ENCODE results near the gene TMEM106C.

Gene TMEM106C

DNA sequence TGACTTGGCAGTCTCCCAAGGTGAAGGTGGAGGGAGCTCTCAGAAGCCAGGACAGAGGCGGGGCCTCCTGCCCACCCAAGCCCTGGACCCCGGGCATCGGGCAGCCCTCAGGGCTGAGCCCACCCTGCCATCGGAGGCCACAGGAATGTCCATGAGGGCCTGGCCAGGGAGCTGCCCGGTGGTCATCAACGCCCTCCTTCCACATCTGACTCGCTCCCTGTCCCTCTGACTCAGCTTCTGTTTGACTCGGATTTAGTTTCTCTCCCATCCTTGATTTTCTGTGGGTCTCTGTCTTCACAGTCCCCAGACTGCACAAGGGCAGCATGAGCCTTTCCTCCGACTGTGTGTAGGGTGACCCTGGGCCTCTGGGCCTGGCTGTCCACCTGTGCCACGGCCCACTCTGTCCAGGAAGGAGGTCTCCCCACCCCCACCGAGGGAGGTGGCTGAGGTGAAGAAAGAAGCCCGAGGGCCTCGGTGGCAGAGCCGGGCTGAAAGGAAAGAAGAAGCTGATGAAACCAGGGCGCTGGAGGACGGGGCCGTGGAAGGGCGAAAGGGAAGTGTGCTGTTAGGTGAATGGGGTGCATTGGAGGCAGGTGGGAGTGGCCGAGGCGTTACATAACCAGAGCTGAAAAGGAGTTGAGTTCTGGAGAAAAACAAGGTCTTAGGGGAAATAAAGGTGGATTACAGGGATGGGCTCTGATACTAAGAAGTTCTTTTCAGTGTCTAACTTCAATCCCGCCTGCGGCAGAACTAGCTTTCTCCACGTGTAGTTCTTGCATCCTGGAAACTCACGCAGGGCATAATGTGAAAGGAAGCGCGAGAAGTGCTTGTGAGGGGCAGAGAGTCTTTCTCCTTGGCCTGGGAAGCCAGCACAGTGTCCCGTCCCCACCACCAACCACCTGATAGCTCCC lies 16.7 kb upstream of the TMEM106C start:
- peak; percentile 14 for DNase-seq (ENCODE audit: low read depth)
- no peak overlapping the region for H3K4me3 ChIP-seq (replicated peaks; ENCODE audit: low read depth, low read length)
- TF ChIP-seq, protein P1, sequence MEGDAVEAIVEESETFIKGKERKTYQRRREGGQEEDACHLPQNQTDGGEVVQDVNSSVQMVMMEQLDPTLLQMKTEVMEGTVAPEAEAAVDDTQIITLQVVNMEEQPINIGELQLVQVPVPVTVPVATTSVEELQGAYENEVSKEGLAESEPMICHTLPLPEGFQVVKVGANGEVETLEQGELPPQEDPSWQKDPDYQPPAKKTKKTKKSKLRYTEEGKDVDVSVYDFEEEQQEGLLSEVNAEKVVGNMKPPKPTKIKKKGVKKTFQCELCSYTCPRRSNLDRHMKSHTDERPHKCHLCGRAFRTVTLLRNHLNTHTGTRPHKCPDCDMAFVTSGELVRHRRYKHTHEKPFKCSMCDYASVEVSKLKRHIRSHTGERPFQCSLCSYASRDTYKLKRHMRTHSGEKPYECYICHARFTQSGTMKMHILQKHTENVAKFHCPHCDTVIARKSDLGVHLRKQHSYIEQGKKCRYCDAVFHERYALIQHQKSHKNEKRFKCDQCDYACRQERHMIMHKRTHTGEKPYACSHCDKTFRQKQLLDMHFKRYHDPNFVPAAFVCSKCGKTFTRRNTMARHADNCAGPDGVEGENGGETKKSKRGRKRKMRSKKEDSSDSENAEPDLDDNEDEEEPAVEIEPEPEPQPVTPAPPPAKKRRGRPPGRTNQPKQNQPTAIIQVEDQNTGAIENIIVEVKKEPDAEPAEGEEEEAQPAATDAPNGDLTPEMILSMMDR (IDR thresholded peaks at IDR 0.05; ENCODE audit: low read length, missing control alignments): no peak

DNA sequence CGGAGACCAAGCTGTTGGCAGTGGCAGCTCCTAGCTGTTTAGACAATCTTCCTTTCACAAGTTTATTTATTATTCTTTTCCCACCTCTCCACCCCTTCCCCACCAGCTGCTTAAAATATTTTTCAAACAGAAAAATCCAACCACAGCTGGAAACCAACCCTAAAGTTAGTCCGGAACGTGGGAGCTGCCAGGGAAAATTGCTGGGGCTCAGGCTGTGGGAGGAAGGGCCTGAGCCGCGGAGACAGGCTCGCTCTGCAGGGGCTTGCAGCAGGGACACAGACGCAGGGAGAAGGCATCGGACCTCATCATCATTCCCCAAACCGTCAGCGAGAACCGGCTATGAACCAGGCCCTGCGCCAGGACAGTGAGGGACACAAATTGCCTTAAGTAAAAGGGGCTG lies 16.1 kb upstream of the TMEM106C start:
- DNase-seq (ENCODE audit: low read depth): peak; percentile 16
- TF ChIP-seq, protein P1 (IDR thresholded peaks at IDR 0.05; ENCODE audit: low read length, missing control alignments): no peak
- H3K4me3 ChIP-seq (replicated peaks; ENCODE audit: low read depth, low read length): no peak overlapping the region

DNA sequence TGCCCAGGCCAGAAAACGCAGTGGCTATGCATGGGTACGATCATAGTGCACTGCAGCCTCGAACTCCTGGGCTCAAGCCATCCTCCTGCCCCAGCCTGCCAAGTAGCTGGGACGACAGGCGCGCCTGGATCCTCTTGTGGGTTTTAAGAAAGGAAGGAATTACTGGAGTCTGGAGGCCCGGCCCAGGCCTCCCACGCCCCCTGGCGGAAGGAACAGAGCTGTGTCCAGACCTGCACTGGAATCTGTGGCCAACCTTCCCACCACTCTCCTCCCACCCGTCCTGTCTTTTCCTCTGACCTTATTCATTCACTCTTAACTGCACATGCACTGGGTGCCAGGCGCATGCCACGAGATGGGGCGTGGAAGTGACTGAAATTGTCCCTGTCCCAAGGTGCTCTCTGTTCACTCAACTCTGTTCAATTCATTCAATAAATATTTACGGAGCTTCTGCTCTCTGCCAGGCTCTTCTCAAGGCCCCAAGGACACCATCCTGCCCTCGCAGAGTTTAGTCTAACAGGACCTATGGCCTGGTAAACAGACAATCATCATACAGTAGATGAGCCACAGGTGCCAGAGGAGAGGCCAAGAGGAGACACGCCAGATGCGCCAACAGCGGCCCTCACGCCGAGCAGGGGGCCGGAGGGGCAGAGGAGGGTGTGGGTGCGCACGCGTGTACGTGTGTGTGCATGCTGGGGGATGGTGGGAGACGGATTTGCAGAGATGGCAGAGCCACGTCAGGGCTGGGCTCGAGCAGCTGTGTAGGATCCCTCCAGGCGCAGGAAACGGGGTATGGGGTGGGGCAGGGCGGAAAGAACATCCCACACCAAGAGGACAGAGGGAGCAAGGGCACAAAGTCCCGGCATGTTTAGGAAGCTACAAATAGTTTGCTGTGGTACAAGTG lies 13.7 kb upstream of the TMEM106C start:
- peak; percentile 80 for DNase-seq (ENCODE audit: low read depth)
- H3K4me3 ChIP-seq (replicated peaks; ENCODE audit: low read depth, low read length): no peak overlapping the region
- TF ChIP-seq, protein P1 (IDR thresholded peaks at IDR 0.05; ENCODE audit: low read length, missing control alignments): peak; percentile 94

DNA sequence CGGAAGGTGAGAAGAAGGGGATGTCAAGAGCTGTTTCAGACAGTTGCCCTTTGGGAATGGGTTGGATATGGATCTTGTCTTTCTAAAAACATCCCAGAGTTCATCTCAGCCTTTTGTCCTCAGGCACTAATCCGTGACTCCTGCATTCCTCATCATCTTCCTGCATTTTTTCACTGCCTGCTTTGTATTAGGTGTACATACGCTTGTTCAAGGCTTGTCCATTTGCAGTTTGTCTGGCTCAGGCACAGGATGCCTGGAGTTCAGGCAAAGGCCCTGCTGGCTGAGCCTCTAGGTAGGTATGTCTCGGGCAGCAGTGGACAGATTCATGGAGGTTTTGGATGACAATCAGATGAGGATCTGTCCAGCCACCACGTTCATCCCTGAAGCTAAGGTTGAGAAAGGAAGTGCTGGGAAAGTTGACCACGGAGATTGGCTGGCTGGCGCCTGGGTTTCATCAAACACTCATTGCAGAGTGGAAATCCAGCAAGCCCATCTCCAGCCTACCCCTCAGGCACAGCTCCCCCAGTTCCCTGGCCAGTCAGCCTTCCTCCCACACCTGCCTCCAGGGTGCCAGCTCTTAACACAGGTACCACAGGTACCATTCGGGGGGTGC lies 12.4 kb upstream of the TMEM106C start:
- H3K4me3 ChIP-seq (replicated peaks; ENCODE audit: low read depth, low read length): no peak overlapping the region
- TF ChIP-seq, protein P1 (IDR thresholded peaks at IDR 0.05; ENCODE audit: low read length, missing control alignments): no peak

DNA sequence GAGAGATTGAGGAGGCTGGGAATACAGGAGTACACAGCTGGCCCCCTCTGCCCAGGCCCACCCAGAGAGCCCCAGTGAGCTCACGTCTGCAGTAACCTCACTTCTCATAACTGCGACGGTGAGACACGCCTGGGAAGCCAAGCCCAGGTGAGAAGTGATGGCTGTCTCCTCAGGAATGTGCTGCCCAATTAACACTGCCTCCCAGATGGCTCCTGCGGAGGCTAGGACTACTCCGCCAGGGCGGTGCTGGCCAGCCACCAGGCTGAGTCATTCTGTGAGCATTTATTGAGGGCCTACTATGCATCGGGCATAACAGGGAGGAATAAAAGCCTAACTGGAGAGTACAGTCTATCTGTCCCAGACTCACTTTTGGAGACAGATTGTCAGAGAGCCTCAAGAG lies 9.3 kb upstream of the TMEM106C start:
- no peak overlapping the region for H3K4me3 ChIP-seq (replicated peaks; ENCODE audit: low read depth, low read length)
- TF ChIP-seq, protein P1 (IDR thresholded peaks at IDR 0.05; ENCODE audit: low read length, missing control alignments): no peak
- no peak for DNase-seq (ENCODE audit: low read depth)

More for the DNA sequence above, 12.4 kb upstream of the TMEM106C start:
- DNase-seq (ENCODE audit: low read depth): no peak

DNA sequence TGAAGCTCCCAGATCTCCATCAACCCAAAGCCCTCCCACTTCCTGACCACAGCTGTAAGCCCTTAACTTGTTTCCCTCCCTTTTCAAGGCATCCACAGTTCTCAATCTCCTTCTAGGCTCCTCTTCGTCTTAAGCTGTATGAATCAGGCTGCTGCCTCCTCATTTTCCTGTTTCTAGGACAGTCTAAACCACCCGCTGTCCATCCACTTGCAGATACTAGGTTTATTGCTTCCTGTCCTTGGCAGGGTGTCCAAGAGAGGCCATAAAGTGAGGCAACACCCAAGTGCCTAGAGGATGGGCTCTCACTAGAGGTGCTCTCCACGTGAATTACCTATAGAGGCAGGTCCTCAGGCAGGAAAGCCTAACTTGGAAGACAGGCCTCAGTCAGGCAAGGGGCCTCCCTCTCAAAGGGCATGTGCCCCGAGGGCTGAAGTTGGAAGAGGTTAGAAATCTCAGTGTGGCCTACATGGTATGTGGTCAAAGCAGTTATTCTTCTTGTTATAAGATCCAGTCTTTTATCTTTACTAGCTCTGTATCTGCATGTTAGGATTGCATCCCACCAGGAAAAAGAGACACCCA lies 8.8 kb upstream of the TMEM106C start:
- DNase-seq (ENCODE audit: low read depth): no peak
- TF ChIP-seq, protein P1 (IDR thresholded peaks at IDR 0.05; ENCODE audit: low read length, missing control alignments): no peak
- no peak overlapping the region for H3K4me3 ChIP-seq (replicated peaks; ENCODE audit: low read depth, low read length)
